ENCODE results near the gene ATOH1.

The ATOH1 gene

DNA sequence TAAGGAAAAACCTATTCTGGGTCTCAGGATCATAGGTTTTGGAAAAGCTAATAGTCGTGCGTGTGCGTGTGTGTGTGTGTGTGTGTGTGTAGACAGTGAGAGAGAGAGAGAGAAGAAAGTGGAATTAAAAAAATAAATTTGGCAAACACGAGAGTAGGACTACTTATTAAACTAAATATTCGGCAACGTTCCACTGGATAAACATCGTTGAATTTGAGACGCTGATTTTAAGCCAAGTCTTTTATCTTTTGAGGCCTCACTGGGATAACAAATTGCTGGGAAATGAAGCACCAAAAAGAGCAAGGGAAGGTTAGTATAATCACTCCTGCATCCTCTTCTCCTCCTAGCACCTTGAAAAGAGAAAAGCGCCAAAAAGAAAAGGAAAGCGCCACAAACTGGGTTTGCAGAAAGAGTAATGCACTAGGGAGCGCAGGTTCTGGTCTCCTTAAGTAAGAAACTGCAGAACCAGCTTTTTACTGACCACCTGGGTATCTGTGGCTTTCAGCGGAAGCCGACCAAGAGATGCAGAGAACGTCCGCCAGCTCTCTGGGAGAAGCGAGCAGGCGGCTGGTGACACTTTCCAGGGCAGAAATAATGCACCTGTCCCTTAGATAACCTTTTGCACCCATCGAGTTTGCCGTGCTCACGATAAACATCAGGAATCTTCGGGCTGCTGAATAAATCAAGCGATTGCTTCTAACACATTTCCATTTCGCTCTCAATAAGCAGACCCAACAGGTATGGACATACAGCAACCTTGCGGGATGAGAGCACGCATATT lies 3.4 kb downstream of the ATOH1 start:
- peaks cover 4% of the 10 kb centered on the region for H3K9me3 Mint-ChIP-seq
- no peak for DNase-seq
- TF ChIP-seq, protein P1, sequence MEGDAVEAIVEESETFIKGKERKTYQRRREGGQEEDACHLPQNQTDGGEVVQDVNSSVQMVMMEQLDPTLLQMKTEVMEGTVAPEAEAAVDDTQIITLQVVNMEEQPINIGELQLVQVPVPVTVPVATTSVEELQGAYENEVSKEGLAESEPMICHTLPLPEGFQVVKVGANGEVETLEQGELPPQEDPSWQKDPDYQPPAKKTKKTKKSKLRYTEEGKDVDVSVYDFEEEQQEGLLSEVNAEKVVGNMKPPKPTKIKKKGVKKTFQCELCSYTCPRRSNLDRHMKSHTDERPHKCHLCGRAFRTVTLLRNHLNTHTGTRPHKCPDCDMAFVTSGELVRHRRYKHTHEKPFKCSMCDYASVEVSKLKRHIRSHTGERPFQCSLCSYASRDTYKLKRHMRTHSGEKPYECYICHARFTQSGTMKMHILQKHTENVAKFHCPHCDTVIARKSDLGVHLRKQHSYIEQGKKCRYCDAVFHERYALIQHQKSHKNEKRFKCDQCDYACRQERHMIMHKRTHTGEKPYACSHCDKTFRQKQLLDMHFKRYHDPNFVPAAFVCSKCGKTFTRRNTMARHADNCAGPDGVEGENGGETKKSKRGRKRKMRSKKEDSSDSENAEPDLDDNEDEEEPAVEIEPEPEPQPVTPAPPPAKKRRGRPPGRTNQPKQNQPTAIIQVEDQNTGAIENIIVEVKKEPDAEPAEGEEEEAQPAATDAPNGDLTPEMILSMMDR (IDR thresholded peaks at IDR 0.05), result no peak
- H3K27me3 Mint-ChIP-seq (ENCODE audit: low read depth, poor library complexity), result peaks cover 100% of the 10 kb centered on the region
- H3K4me1 Mint-ChIP-seq, result peaks cover 39% of the 10 kb centered on the region
- H3K36me3 Mint-ChIP-seq (ENCODE audit: low read depth), result no peaks in the 10 kb centered on the region
- H3K27ac Mint-ChIP-seq, result no peak overlapping the region
- no peak overlapping the region for H3K4me3 Mint-ChIP-seq

DNA sequence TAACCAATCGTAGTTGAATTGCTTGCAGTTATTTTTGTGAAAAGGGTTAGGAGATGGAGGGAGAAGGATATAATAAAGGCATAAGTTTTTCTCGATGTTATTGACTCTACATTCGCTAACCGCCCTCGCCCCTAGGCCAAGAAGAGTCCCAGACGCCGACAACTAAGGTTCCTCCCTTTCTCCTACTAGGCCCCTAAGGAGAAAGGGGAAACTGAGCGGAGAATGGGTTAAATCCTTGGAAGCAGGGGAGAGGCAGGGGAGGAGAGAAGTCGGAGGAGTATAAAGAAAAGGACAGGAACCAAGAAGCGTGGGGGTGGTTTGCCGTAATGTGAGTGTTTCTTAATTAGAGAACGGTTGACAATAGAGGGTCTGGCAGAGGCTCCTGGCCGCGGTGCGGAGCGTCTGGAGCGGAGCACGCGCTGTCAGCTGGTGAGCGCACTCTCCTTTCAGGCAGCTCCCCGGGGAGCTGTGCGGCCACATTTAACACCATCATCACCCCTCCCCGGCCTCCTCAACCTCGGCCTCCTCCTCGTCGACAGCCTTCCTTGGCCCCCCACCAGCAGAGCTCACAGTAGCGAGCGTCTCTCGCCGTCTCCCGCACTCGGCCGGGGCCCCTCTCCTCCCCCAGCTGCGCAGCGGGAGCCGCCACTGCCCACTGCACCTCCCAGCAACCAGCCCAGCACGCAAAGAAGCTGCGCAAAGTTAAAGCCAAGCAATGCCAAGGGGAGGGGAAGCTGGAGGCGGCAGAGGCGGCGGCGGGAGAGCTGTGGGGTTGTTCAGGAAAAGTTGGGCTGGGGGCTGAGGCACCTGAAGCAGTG lies 5.9 kb downstream of the ATOH1 start:
- TF ChIP-seq, protein P1 (IDR thresholded peaks at IDR 0.05), result no peak
- Mint-ChIP-seq H3K9me3 (peaks cover 4% of the 10 kb centered on the region), H3K27ac (no peak overlapping the region), H3K27me3 (ENCODE audit: low read depth, poor library complexity) (peaks cover 97% of the 10 kb centered on the region), H3K36me3 (ENCODE audit: low read depth) (no peaks in the 10 kb centered on the region), H3K4me3 (peak overlapping the region; percentile 77), H3K4me1 (peaks cover 25% of the 10 kb centered on the region)
- peak; percentile 51 for DNase-seq

DNA sequence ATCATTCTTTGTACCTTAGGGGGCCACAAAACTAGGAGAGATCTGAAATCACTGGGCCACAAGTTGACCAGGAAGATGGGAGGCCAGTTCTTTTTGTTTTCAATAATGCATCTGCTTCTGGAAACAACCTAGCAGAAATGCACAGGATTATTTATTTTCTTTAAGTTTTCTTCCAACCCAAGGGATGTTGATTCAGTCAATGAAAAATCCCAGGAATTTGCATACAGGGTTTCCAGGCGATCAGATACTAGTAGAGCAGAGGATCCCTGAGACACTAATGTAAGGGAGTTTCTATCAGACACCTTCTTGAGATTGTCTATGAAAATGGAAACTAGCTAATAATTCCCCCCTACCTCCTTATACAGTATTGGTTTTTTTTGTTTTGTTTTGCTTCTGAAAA lies 7.4 kb downstream of the ATOH1 start:
- Mint-ChIP-seq H3K4me3 (no peak overlapping the region), H3K27ac (no peak overlapping the region), H3K36me3 (ENCODE audit: low read depth) (no peaks in the 10 kb centered on the region), H3K4me1 (peaks cover 14% of the 10 kb centered on the region), H3K9me3 (peaks cover 4% of the 10 kb centered on the region), H3K27me3 (ENCODE audit: low read depth, poor library complexity) (peaks cover 97% of the 10 kb centered on the region)
- DNase-seq, result no peak
- TF ChIP-seq, protein P1 (IDR thresholded peaks at IDR 0.05), result no peak

DNA sequence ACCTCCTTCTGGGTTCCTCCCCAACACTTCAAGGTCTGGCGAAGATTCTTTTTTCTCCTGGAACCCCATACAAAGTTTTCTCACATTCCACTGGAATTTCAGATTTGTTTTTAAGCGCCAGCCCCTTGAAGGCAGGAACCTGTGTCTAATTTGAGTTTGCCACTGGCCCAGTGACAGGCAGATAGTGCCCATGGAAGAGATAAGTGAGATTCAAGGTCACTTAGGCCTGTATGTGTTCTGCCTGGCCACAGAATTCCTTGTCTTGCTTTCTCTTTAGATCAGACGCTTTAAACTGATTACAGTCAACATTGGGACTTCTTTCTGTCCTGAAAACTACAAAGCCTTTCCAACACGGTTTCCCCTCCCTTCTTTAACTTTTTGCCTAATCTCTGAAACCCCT lies 11.2 kb downstream of the ATOH1 start:
- Mint-ChIP-seq H3K27ac (no peak overlapping the region), H3K4me3 (no peak overlapping the region), H3K27me3 (ENCODE audit: low read depth, poor library complexity) (peaks cover 69% of the 10 kb centered on the region), H3K36me3 (ENCODE audit: low read depth) (no peaks in the 10 kb centered on the region), H3K9me3 (peaks cover 4% of the 10 kb centered on the region), H3K4me1 (no peaks in the 10 kb centered on the region)
- no peak for DNase-seq
- TF ChIP-seq, protein P1 (IDR thresholded peaks at IDR 0.05), result no peak

DNA sequence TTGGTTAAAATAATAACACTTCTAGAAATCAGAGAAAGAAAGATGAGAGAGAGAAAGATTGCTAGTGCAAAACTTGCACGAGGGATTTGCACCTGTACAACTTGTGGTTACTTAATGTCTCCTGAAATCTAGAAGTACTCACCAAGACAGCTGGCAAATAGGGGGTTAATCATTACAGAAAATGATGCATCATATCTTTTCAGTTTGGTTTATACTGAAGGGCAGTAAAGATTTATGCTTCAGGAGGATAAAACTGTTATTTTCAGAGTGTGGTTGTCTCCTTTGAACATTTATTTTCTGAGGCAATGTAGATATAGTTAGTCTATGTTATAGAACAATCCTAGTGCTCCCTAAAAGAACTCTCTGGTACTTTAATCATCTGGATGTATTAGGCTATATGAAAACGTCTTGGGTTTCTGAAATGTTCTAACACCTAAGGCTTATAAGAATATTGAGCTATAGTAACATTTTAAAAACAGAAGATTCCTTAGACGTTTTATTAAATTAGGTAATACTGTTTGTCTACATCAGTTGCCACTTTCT lies 13.3 kb downstream of the ATOH1 start:
- Mint-ChIP-seq H3K27me3 (ENCODE audit: low read depth, poor library complexity) (peaks cover 50% of the 10 kb centered on the region), H3K4me1 (no peaks in the 10 kb centered on the region), H3K9me3 (no peaks in the 10 kb centered on the region), H3K27ac (no peak overlapping the region), H3K36me3 (ENCODE audit: low read depth) (no peaks in the 10 kb centered on the region), H3K4me3 (no peak overlapping the region)
- TF ChIP-seq, protein P1 (IDR thresholded peaks at IDR 0.05), result no peak
- no peak for DNase-seq

Data from nephron progenitor cell (in vitro differentiated cells).